Measurements from ENCODE around the gene PUS7.

GRCh38 chr7:105423987-105424386, 98.1 kb downstream of the PUS7 start:
- TF ChIP-seq CTCF (IDR thresholded peaks at IDR 0.05) (no peak), SIN3A (IDR thresholded peaks at IDR 0.05; ENCODE audit: borderline replicate concordance, insufficient read depth, low read depth, low read length) (no peak), POLR2AphosphoS5 (IDR thresholded peaks at IDR 0.05; ENCODE audit: low read depth, low read length) (no peak), TCF7L2 (IDR thresholded peaks at IDR 0.05; ENCODE audit: low read depth, low read length) (no peak)
- TF ChIP-seq, protein P1, sequence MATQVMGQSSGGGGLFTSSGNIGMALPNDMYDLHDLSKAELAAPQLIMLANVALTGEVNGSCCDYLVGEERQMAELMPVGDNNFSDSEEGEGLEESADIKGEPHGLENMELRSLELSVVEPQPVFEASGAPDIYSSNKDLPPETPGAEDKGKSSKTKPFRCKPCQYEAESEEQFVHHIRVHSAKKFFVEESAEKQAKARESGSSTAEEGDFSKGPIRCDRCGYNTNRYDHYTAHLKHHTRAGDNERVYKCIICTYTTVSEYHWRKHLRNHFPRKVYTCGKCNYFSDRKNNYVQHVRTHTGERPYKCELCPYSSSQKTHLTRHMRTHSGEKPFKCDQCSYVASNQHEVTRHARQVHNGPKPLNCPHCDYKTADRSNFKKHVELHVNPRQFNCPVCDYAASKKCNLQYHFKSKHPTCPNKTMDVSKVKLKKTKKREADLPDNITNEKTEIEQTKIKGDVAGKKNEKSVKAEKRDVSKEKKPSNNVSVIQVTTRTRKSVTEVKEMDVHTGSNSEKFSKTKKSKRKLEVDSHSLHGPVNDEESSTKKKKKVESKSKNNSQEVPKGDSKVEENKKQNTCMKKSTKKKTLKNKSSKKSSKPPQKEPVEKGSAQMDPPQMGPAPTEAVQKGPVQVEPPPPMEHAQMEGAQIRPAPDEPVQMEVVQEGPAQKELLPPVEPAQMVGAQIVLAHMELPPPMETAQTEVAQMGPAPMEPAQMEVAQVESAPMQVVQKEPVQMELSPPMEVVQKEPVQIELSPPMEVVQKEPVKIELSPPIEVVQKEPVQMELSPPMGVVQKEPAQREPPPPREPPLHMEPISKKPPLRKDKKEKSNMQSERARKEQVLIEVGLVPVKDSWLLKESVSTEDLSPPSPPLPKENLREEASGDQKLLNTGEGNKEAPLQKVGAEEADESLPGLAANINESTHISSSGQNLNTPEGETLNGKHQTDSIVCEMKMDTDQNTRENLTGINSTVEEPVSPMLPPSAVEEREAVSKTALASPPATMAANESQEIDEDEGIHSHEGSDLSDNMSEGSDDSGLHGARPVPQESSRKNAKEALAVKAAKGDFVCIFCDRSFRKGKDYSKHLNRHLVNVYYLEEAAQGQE (IDR thresholded peaks at IDR 0.05; ENCODE audit: insufficient read depth in 1 of 2, low read depth in 2 of 2, low read length in 1 of 2), result no peak
